ENCODE results near the gene SFMBT2. TPM values are rescaled to one million over a fixed set of nuclear protein-coding genes. Genes with fewer than 3 reads are reported as not detected.

Gene SFMBT2
- total RNA-seq, 2 experiments from 2014 or later = 23.8 to 27.6 TPM

GRCh38 chr10:7435674-7436073, 24.8 kb upstream of the SFMBT2 start:
- H3K9me3 Mint-ChIP-seq = no peaks in the 10 kb centered on the region
- intact Hi-C loops (cut with micrococcal nuclease) = no loop called here
- no peak overlapping the region for H3K4me3 Mint-ChIP-seq
- DNase-seq = no peak
- no peak for ATAC-seq
- H3K4me1 Mint-ChIP-seq (ENCODE audit: low read depth) = peaks cover 8% of the 10 kb centered on the region
- CTCF ChIA-PET = interaction anchor here (1.5 kb wide), 1 partner anchor 8 kb away, joined by 3 read pairs; no protein-coding TSS in a partner anchor
- no peak for TF ChIP-seq CTCF (IDR thresholded peaks at IDR 0.05)
- H3K27me3 Mint-ChIP-seq = no peaks in the 10 kb centered on the region
- POLR2A ChIA-PET = interaction anchor here (0.6 kb wide), 2 partner anchors 805 to 1038 kb away, joined by 3 read pairs; no protein-coding TSS in a partner anchor
- H3K36me3 Mint-ChIP-seq (ENCODE audit: low read depth) = no peaks in the 10 kb centered on the region
- no peak overlapping the region for H3K27ac Mint-ChIP-seq

- ChIA-PET CTCF (no interaction called here), POLR2A (no interaction called here)
- H3K9me3 Mint-ChIP-seq = no peaks in the 10 kb centered on the region
- TF ChIP-seq CTCF (IDR thresholded peaks at IDR 0.05) = no peak
- no peak for ATAC-seq
- intact Hi-C loops (cut with micrococcal nuclease) = no loop called here
- peaks cover 8% of the 10 kb centered on the region for H3K4me1 Mint-ChIP-seq (ENCODE audit: low read depth)
- no peak overlapping the region for H3K4me3 Mint-ChIP-seq
- H3K27ac Mint-ChIP-seq = no peak overlapping the region
- H3K36me3 Mint-ChIP-seq (ENCODE audit: low read depth) = no peaks in the 10 kb centered on the region
- DNase-seq = no peak
- H3K27me3 Mint-ChIP-seq = no peaks in the 10 kb centered on the region
Observed at GRCh38 chr10:7434378-7434777, 23.5 kb upstream of the SFMBT2 start.

- no peaks in the 10 kb centered on the region for H3K9me3 Mint-ChIP-seq
Observed at GRCh38 chr10:7433861-7434260, 23.0 kb upstream of the SFMBT2 start.

GRCh38 chr10:7432884-7433726, 22.3 kb upstream of the SFMBT2 start:
- Mint-ChIP-seq H3K4me1 (ENCODE audit: low read depth) (peaks cover 8% of the 10 kb centered on the region), H3K9me3 (no peaks in the 10 kb centered on the region), H3K4me3 (no peak overlapping the region), H3K27me3 (no peaks in the 10 kb centered on the region), H3K36me3 (ENCODE audit: low read depth) (no peaks in the 10 kb centered on the region), H3K27ac (no peak overlapping the region)
- CTCF ChIA-PET = interaction anchor here (1.5 kb wide), 1 partner anchor 255 kb away, joined by 3 read pairs; no protein-coding TSS in a partner anchor
- no peak for TF ChIP-seq CTCF (IDR thresholded peaks at IDR 0.05)
- POLR2A ChIA-PET = no interaction called here
- no peak for DNase-seq
- ATAC-seq = no peak
- intact Hi-C loops (cut with micrococcal nuclease) = no loop called here

More at GRCh38 chr10:7433861-7434260, 23.0 kb upstream of the SFMBT2 start:
- no peak for TF ChIP-seq CTCF (IDR thresholded peaks at IDR 0.05)
- ATAC-seq (no peak), DNase-seq (no peak)
- intact Hi-C loops (cut with micrococcal nuclease) = no loop called here
- no peak overlapping the region for H3K4me3 Mint-ChIP-seq
- no peak overlapping the region for H3K27ac Mint-ChIP-seq
- no peaks in the 10 kb centered on the region for H3K27me3 Mint-ChIP-seq
- H3K36me3 Mint-ChIP-seq (ENCODE audit: low read depth) = no peaks in the 10 kb centered on the region
- CTCF ChIA-PET = no interaction called here
- POLR2A ChIA-PET = no interaction called here
- H3K4me1 Mint-ChIP-seq (ENCODE audit: low read depth) = peaks cover 8% of the 10 kb centered on the region

- peaks cover 19% of the 10 kb centered on the region for H3K4me1 Mint-ChIP-seq (ENCODE audit: low read depth)
- H3K27ac Mint-ChIP-seq = no peak overlapping the region
- no peaks in the 10 kb centered on the region for H3K36me3 Mint-ChIP-seq (ENCODE audit: low read depth)
- no peaks in the 10 kb centered on the region for H3K27me3 Mint-ChIP-seq
- ChIA-PET CTCF (no interaction called here), POLR2A (no interaction called here)
- H3K9me3 Mint-ChIP-seq = no peaks in the 10 kb centered on the region
- intact Hi-C loops (cut with micrococcal nuclease) = no loop called here
- ATAC-seq = no peak
- TF ChIP-seq CTCF (IDR thresholded peaks at IDR 0.05) = no peak
- DNase-seq = no peak
- no peak overlapping the region for H3K4me3 Mint-ChIP-seq
Observed at GRCh38 chr10:7428673-7429350, 18.0 kb upstream of the SFMBT2 start.
